ENCODE results near the gene PEAK1. TPM values are rescaled to one million over a fixed set of nuclear protein-coding genes. Genes with fewer than 3 reads are reported as not detected.
A peak's percentile ranks its signal among the peaks of the same experiment; 100 is the strongest.

PEAK1 gene
- total RNA-seq, 1 donor from 2014 or later, result 125 TPM

DNA sequence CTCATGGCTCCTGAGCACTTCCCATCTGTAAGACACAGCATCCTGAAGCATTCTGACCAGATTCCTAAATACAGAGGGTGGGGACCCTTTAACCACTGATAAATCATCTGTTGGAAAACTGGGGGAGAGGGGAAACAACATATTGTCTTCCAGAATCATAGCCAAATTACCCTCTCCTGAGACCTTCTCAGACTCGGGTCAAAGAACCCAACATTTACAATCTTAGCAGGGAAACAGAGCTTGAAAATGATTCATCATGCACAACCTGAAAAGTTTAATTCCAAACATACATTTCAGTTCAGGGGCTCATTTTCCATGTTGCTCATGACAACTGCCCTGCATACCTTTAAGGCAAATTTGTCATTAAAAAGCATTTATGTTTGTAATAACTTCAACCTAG, 300.5 kb downstream of the PEAK1 start:
- DNase-seq (ENCODE audit: extremely low spot score, unreplicated experiment), result no peak
- no peaks in the 10 kb centered on the region for H3K27me3 Mint-ChIP-seq (ENCODE audit: unreplicated experiment)
- TF ChIP-seq, protein P1, sequence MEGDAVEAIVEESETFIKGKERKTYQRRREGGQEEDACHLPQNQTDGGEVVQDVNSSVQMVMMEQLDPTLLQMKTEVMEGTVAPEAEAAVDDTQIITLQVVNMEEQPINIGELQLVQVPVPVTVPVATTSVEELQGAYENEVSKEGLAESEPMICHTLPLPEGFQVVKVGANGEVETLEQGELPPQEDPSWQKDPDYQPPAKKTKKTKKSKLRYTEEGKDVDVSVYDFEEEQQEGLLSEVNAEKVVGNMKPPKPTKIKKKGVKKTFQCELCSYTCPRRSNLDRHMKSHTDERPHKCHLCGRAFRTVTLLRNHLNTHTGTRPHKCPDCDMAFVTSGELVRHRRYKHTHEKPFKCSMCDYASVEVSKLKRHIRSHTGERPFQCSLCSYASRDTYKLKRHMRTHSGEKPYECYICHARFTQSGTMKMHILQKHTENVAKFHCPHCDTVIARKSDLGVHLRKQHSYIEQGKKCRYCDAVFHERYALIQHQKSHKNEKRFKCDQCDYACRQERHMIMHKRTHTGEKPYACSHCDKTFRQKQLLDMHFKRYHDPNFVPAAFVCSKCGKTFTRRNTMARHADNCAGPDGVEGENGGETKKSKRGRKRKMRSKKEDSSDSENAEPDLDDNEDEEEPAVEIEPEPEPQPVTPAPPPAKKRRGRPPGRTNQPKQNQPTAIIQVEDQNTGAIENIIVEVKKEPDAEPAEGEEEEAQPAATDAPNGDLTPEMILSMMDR (IDR thresholded peaks at IDR 0.05), result no peak
- no peak overlapping the region for H3K4me3 Mint-ChIP-seq (ENCODE audit: unreplicated experiment)
- H3K36me3 Mint-ChIP-seq (ENCODE audit: unreplicated experiment), result peaks cover 7% of the 10 kb centered on the region
- peak overlapping the region; percentile 79 for H3K27ac Mint-ChIP-seq (ENCODE audit: unreplicated experiment)
- H3K4me1 Mint-ChIP-seq (ENCODE audit: unreplicated experiment), result peaks cover 39% of the 10 kb centered on the region
- H3K9me3 Mint-ChIP-seq (ENCODE audit: unreplicated experiment), result peaks cover 6% of the 10 kb centered on the region

DNA sequence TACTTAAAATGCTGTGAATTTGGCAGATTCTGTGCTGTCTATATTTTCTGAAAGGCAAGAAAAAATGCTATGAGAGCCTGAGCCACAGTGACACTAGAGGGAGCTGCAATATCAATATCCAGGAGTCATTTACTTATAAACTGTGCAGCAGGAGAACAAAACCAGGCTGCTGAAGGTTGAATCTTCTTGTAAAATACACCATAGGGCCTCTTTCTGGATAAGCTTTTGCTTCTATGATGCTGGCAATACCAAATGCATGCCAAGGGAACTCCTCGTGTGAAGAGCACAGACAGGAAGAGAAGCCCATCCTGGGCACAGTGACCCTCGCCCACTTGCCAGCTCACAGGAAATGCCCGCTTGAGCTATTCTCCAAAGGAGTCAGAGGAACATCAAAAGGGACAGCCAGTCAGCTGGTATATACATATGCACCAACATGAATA, 301.0 kb downstream of the PEAK1 start:
- peaks cover 13% of the 10 kb centered on the region for H3K36me3 Mint-ChIP-seq (ENCODE audit: unreplicated experiment)
- H3K9me3 Mint-ChIP-seq (ENCODE audit: unreplicated experiment), result peaks cover 5% of the 10 kb centered on the region
- no peak for DNase-seq (ENCODE audit: extremely low spot score, unreplicated experiment)
- TF ChIP-seq, protein P1 (IDR thresholded peaks at IDR 0.05), result peak; percentile 85
- H3K27me3 Mint-ChIP-seq (ENCODE audit: unreplicated experiment), result no peaks in the 10 kb centered on the region
- H3K4me1 Mint-ChIP-seq (ENCODE audit: unreplicated experiment), result peaks cover 39% of the 10 kb centered on the region
- H3K4me3 Mint-ChIP-seq (ENCODE audit: unreplicated experiment), result no peak overlapping the region
- H3K27ac Mint-ChIP-seq (ENCODE audit: unreplicated experiment), result peak overlapping the region; percentile 79

DNA sequence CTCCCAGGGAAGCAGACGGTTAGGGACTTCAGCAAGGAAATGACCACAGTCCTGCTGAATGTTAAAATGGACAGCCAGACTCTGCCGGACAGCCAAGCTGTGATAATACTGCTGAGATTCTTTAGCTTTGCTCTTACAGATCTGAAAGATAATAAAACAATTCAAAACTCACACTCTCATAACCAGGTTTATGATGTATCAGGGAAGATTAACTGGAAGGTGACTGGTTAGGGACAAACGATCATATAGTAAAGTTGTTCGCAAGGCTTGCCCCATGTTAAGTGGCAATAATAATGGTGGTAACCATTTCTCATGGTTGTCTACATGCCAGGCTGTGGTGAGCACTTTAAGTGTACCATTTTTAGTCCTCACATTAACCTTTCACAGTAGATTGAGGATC, 304.7 kb downstream of the PEAK1 start:
- TF ChIP-seq, protein P1 (IDR thresholded peaks at IDR 0.05), result no peak
- Mint-ChIP-seq H3K4me3 (ENCODE audit: unreplicated experiment) (no peak overlapping the region), H3K4me1 (ENCODE audit: unreplicated experiment) (peaks cover 25% of the 10 kb centered on the region), H3K36me3 (ENCODE audit: unreplicated experiment) (peaks cover 27% of the 10 kb centered on the region), H3K27ac (ENCODE audit: unreplicated experiment) (no peak overlapping the region), H3K9me3 (ENCODE audit: unreplicated experiment) (peaks cover under 1% of the 10 kb centered on the region), H3K27me3 (ENCODE audit: unreplicated experiment) (no peaks in the 10 kb centered on the region)
- DNase-seq (ENCODE audit: extremely low spot score, unreplicated experiment), result no peak

DNA sequence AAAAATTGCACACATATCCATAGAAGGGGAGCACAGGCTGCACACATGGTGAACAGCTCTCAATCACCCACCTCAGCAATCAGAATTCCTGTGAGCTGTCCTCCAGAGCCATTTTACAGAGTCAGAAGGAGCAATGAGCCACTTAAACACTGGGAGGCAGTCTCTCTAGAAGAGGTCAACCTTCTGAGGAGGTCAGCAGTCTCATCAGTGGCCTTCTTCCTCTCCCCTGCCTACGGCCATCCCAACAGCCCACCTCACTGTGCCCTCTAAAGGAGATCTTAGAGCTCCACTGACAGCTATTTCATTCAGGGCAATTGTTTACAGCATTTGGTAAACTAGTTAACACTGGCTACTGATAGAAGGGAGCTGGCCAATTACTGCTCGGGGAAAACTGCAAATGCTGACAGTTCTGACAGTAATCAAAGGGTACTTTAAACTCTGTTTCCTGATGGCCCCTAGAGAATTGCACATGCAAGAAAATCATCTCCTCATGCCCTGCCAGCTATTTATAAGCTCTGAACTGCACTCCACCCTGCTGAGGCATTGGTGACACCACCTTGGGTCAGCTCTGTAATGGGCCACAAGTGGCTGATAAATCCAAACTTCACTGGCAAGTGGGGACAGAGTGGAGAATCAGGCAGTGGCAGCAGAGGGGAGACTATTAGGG, 306.9 kb downstream of the PEAK1 start:
- no peaks in the 10 kb centered on the region for H3K27me3 Mint-ChIP-seq (ENCODE audit: unreplicated experiment)
- TF ChIP-seq, protein P1 (IDR thresholded peaks at IDR 0.05), result no peak
- H3K4me3 Mint-ChIP-seq (ENCODE audit: unreplicated experiment), result no peak overlapping the region
- DNase-seq (ENCODE audit: extremely low spot score, unreplicated experiment), result no peak
- H3K27ac Mint-ChIP-seq (ENCODE audit: unreplicated experiment), result no peak overlapping the region
- peaks cover 30% of the 10 kb centered on the region for H3K36me3 Mint-ChIP-seq (ENCODE audit: unreplicated experiment)
- H3K4me1 Mint-ChIP-seq (ENCODE audit: unreplicated experiment), result peaks cover 16% of the 10 kb centered on the region
- no peaks in the 10 kb centered on the region for H3K9me3 Mint-ChIP-seq (ENCODE audit: unreplicated experiment)

DNA sequence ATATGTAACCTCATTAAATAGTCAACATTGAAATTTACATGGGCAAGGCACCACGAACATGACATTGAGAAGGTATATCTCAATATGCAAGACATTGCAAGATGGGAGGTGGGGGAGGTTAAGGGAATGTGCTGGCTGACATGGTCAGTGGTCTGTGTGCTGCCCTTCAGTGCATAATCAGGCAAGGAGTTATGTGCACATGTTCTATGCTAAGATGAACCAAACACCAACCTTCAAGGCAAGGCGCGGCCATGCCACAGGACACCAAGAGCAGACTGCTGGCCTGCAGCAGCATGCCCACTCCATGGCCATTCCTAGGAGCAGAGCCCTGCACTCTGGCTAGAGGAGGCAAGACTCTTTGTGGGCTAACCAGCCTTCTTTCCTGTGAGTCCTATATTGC, 308.1 kb downstream of the PEAK1 start:
- Mint-ChIP-seq H3K36me3 (ENCODE audit: unreplicated experiment) (peaks cover 30% of the 10 kb centered on the region), H3K4me3 (ENCODE audit: unreplicated experiment) (no peak overlapping the region), H3K27me3 (ENCODE audit: unreplicated experiment) (no peaks in the 10 kb centered on the region), H3K27ac (ENCODE audit: unreplicated experiment) (no peak overlapping the region), H3K4me1 (ENCODE audit: unreplicated experiment) (peaks cover 25% of the 10 kb centered on the region), H3K9me3 (ENCODE audit: unreplicated experiment) (no peaks in the 10 kb centered on the region)
- DNase-seq (ENCODE audit: extremely low spot score, unreplicated experiment), result no peak
- TF ChIP-seq, protein P1 (IDR thresholded peaks at IDR 0.05), result no peak
